Aorta (tissue), 5 donors: ENCODE results near the gene MTERF1. TPM values are rescaled to one million over a fixed set of nuclear protein-coding genes. Genes with fewer than 3 reads are reported as not detected.
"Not testable (repeated sequence)": the region's sequence is repeated elsewhere in the genome, so short reads cannot be mapped to it uniquely, and the experiment has no call there.

ENCODE experiments used
- ATAC-seq: fragments of 200-7000 bp; cut with Tn5 transposase; one replicate; pipeline ENCODE4 v1.9.1; 2022; ENCODE audit warnings: moderate library complexity; ENCODE audit not compliant: low FRiP score
- DNase-seq, 2 donors: peaks; one replicate each; pipeline ENCODE4 v3.0.0-alpha.2; 2020
- H3K27ac ChIP-seq, 2 donors: one replicate each; pipeline ENCODE4 v1.5.1; 2013; ENCODE audit warnings: low read length in 2 of 2, mild to moderate bottlenecking in 2 of 2, moderate library complexity in 2 of 2, control low read depth in 1 of 2, inconsistent platforms in 1 of 2, low read depth in 1 of 2
- H3K27me3 ChIP-seq, 2 donors: one replicate each; pipeline ENCODE4 v1.6.1; 2013; ENCODE audit warnings: control low read depth in 1 of 2, low read length in 1 of 2, mild to moderate bottlenecking in 1 of 2, moderate library complexity in 1 of 2; ENCODE audit not compliant: insufficient read depth in 2 of 2, control insufficient read depth in 1 of 2
- H3K36me3 ChIP-seq, 2 donors: one replicate each; pipeline ENCODE4 v1.6.1; 2013; ENCODE audit warnings: control low read depth in 1 of 2, low read length in 1 of 2, mild to moderate bottlenecking in 1 of 2; ENCODE audit not compliant: insufficient read depth in 2 of 2, control insufficient read depth in 1 of 2
- H3K4me1 ChIP-seq, 2 donors: one replicate each; pipeline ENCODE4 v1.6.1; 2013; ENCODE audit warnings: low read length in 2 of 2, control low read depth in 1 of 2, mild to moderate bottlenecking in 1 of 2, moderate library complexity in 1 of 2; ENCODE audit not compliant: insufficient read depth in 2 of 2, control insufficient read depth in 1 of 2
- H3K4me3 ChIP-seq, 2 donors: one replicate each; pipeline ENCODE4 v1.5.1; 2013; ENCODE audit warnings: low read length in 2 of 2, control low read depth in 1 of 2, mild to moderate bottlenecking in 1 of 2
- H3K9me3 ChIP-seq: one replicate; pipeline ENCODE4 v1.6.1; 2013; ENCODE audit warnings: mild to moderate bottlenecking, low read length; ENCODE audit not compliant: control insufficient read depth
- WGBS, 2 donors: extraction: QIAGEN DNeasy Blood & Tissue Kit; methylation state at CpG; one replicate each; pipeline ENCODE4 v1.1.7; 2013; 5-methylcytosine and 5-hydroxymethylcytosine counted together
- intact Hi-C, 2 donors: fragments of 100-400 bp; cut with DNase I; formaldehyde crosslinking; loops; one replicate each; pipeline versions ENCODE4 v1.14.2 to v1.15.0; 2022
- polyA plus RNA-seq, 2 donors: library from polyadenylated mRNA; stranded (reverse); fragments of 200-250 nt; gene quantifications; one replicate each; pipeline ENCODE4 v1.2.3, GENCODE V29; 2013
- total RNA-seq, 2 donors: library from RNA; stranded (reverse); fragmentation: NEBNext Ultra II Directional; extraction: Animal tissue kit (Norgen Biotek cat#: 25700); gene quantifications; one replicate each; pipeline ENCODE4 v1.2.1, GENCODE V29; 2021
- donor health status: healthy with polysubstance abuse.
- donor health status: Bipolar disorder and iron deficiency.
- donor health status: DM: no; HTN: no; CAD: no.
- donor health status: DM: no; HTN: no; CAD: no.
- donor health status: DM: yes; HTN: yes; CAD: no.

MTERF1 gene
- total and polyA plus RNA-seq, 4 donors, result 8.4 to 17.1 (median 10.6) TPM

- no peaks in the 10 kb centered on the region for H3K27me3 ChIP-seq
- intact Hi-C loops, result no loop called here
- no peak for ATAC-seq
- H3K36me3 ChIP-seq, result no peaks in the 10 kb centered on the region
- H3K4me1 ChIP-seq, result no peaks in the 10 kb centered on the region
- no peak overlapping the region for H3K4me3 ChIP-seq
- H3K27ac ChIP-seq, result no peak overlapping the region
- DNase-seq, result no peak
- no peaks in the 10 kb centered on the region for H3K9me3 ChIP-seq
These were observed 32.0 kb upstream of the MTERF1 start for GRCh38 chr7:91912494-91912893.

DNA sequence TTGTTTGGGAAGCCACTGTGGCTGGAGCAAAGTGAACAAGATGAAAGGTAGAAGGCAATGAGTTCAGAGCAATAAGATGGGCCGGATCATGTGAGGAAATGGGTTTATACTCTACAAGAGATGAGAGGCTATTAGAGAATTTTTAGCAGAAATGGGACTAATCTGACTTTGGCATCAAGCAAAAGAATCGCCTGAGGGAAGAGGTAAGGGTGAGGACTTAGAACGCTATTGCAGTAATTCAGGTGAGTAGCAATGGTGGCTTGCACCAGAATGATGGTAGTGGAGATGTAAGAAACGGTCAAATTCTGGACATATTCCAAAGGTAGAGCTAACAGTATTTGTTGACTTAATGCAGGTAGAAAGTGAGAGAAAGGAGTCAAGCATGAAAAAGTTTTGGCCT is 30.6 kb upstream of the MTERF1 start:
- no peaks in the 10 kb centered on the region for H3K9me3 ChIP-seq
- WGBS, 2 donors, result 94% methylated on average over 4 of the region's 4 CpGs
- H3K36me3 ChIP-seq, result no peaks in the 10 kb centered on the region
- H3K4me3 ChIP-seq, result no peak overlapping the region
- H3K27me3 ChIP-seq, result no peaks in the 10 kb centered on the region
- ATAC-seq (no peak), DNase-seq (no peak)
- H3K4me1 ChIP-seq, result no peaks in the 10 kb centered on the region
- intact Hi-C loops, result no loop called here
- H3K27ac ChIP-seq, result no peak overlapping the region

- H3K9me3 ChIP-seq, result no peaks in the 10 kb centered on the region
- WGBS, 2 donors, result 82 to 86% methylated on average over 1 of the region's 1 CpG
- DNase-seq (no peak), ATAC-seq (no peak)
- no peaks in the 10 kb centered on the region for H3K4me1 ChIP-seq
- intact Hi-C loops, result no loop called here
- H3K27me3 ChIP-seq, result no peaks in the 10 kb centered on the region
- no peak overlapping the region for H3K27ac ChIP-seq
- no peak overlapping the region for H3K4me3 ChIP-seq
- H3K36me3 ChIP-seq, result no peaks in the 10 kb centered on the region
These were observed 29.7 kb upstream of the MTERF1 start for GRCh38 chr7:91910171-91910570.

DNA sequence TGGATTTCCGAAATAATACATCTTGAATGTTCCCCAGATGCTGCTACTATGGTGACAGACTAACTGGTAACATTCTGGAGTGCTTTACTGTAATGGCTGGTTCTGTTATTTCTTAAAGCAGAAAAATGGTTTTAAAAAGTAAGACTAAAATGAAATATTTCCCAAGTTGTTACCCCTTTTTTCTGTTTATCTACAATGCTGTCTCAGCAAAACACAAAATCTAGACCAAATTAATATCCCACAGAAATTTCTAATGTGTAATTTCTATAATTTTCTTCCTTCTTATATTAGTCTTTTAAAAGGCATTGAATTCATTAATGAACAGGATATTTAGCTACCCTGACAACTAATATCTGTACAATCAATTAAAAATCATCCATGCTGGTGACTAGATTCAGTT is 19.1 kb upstream of the MTERF1 start:
- ATAC-seq, result no peak
- H3K27me3 ChIP-seq, result no peaks in the 10 kb centered on the region
- H3K36me3 ChIP-seq, result no peaks in the 10 kb centered on the region
- intact Hi-C loops, result no loop called here
- WGBS, 2 donors, result 74 to 76% methylated on average over 1 of the region's 1 CpG
- no peak overlapping the region for H3K27ac ChIP-seq
- no peak overlapping the region for H3K4me3 ChIP-seq
- no peaks in the 10 kb centered on the region for H3K9me3 ChIP-seq
- DNase-seq, result no peak
- no peaks in the 10 kb centered on the region for H3K4me1 ChIP-seq

- Histone ChIP-seq H3K27me3 (no peaks in the 10 kb centered on the region), H3K4me1 (no peaks in the 10 kb centered on the region), H3K4me3 (no peak overlapping the region), H3K9me3 (no peaks in the 10 kb centered on the region), H3K27ac (no peak overlapping the region), H3K36me3 (no peaks in the 10 kb centered on the region)
- intact Hi-C loops, result no loop called here
- ATAC-seq (no peak), DNase-seq (no peak)
- WGBS, 2 donors, result 57 to 61% methylated on average over 10 of the region's 10 CpGs
These were observed 17.9 kb upstream of the MTERF1 start for GRCh38 chr7:91898240-91898992.

DNA sequence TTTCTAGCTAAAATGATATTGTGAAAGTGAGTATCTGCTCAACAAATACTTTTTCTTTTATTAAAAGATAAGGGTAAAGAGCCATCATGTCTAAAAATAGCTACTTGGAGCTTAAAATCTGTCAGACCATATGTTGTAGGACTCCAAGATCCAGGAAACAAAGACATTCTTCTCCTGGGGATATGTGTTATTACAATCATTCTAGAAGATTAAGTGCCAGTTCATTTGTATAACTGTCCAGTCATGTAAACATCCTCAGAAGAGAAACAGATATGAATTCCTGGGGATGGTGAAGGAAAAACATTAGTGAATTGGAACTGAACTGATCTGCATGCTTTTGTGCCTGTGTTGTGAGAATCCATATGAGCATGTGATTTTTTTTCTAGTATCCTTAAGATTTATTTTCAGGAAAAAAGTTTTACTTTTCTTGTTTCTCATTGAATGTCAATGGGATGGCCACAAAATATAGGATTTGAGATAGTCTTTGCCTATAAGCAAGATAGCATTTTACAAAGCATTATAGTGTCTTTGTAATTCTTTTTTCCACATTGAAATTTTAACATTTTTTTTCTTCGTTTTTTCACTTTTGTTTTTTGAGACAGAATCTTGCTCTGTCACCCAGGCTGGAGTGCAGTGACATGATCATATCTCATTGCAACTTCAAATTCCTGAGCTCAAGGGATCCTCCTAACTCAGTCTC is 14.4 kb upstream of the MTERF1 start:
- Histone ChIP-seq H3K27me3 (no peaks in the 10 kb centered on the region), H3K4me1 (no peaks in the 10 kb centered on the region), H3K27ac (no peak overlapping the region), H3K9me3 (no peaks in the 10 kb centered on the region), H3K4me3 (no peak overlapping the region), H3K36me3 (no peaks in the 10 kb centered on the region)
- ATAC-seq (no peak), DNase-seq (no peak)
- intact Hi-C loops, result no loop called here
- WGBS, 2 donors, result 53 to 66% methylated on average over 1 of the region's 1 CpG

DNA sequence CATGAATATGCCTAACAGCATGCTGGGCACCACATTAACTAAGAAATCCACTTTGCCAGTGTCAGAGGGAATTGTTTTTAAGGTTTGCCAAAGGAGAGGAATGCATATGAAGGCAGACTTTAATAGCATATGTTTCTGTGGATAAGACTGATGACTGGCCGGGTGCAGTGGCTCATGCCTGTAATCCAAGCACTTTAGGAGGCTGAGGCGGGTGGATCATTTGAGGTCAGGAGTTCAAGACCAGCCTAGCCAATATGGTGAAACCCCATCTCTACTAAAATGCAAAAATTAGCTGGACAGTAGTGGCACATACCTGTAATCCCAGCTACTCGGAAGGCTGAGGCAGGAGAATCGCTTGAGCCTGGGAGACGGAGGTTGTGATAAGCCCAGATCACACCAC is 13.2 kb upstream of the MTERF1 start:
- H3K4me3 ChIP-seq, H3K9me3 ChIP-seq, H3K4me1 ChIP-seq, H3K27me3 ChIP-seq, H3K36me3 ChIP-seq, intact Hi-C loops, DNase-seq, H3K27ac ChIP-seq, ATAC-seq: not testable (repeated sequence)
- WGBS, 2 donors, result 62 to 70% methylated on average over 5 of the region's 5 CpGs

GRCh38 chr7:91892821-91893340 is 12.4 kb upstream of the MTERF1 start:
- Histone ChIP-seq H3K36me3 (no peaks in the 10 kb centered on the region), H3K27me3 (no peaks in the 10 kb centered on the region), H3K27ac (no peak overlapping the region), H3K4me3 (no peak overlapping the region), H3K9me3 (no peaks in the 10 kb centered on the region), H3K4me1 (no peaks in the 10 kb centered on the region)
- intact Hi-C loops, result no loop called here
- ATAC-seq, result no peak
- 29 to 39% methylated on average over 2 of the region's 2 CpGs for WGBS, 2 donors
- no peak for DNase-seq
